ENCODE data around the gene PAM. TPM values are rescaled to one million over a fixed set of nuclear protein-coding genes. Genes with fewer than 3 reads are reported as not detected.

The PAM gene
- polyA plus RNA-seq, 1 donor from 2014 or later = 363 TPM

GRCh38 chr5:102920762-102921161 lies 165.7 kb downstream of the PAM start:
- H3K27ac ChIP-seq (ENCODE audit: low read length) = no peak overlapping the region
- no peaks in the 10 kb centered on the region for H3K27me3 ChIP-seq (ENCODE audit: insufficient read depth, low read depth, low read length)
- H3K36me3 ChIP-seq (ENCODE audit: insufficient read depth, low read length) = no peaks in the 10 kb centered on the region
- H2AFZ ChIP-seq (ENCODE audit: low read depth, low read length) = no peak overlapping the region
- no peaks in the 10 kb centered on the region for H4K20me1 ChIP-seq (ENCODE audit: insufficient read depth)
- no peak overlapping the region for H3K9ac ChIP-seq (ENCODE audit: low read length)
- H3K4me2 ChIP-seq (ENCODE audit: low read length) = no peak overlapping the region
- no peak overlapping the region for H3K4me3 ChIP-seq (ENCODE audit: low read length)
- no peaks in the 10 kb centered on the region for H3F3A ChIP-seq (ENCODE audit: insufficient read depth, low read length, poor library complexity, severe bottlenecking)
- H3K9me3 ChIP-seq (ENCODE audit: low read length) = no peaks in the 10 kb centered on the region
- H3K79me2 ChIP-seq (replicated peaks; ENCODE audit: insufficient read depth, low read length) = no peaks in the 10 kb centered on the region
- TF ChIP-seq MXI1 (conservative IDR thresholded peaks at IDR 0.05; ENCODE audit: poor library complexity, severe bottlenecking) (no peak), REST (IDR thresholded peaks at IDR 0.05; ENCODE audit: borderline replicate concordance) (no peak), TAF1 (IDR thresholded peaks at IDR 0.05; ENCODE audit: low read depth) (no peak), SMC3 (conservative IDR thresholded peaks at IDR 0.05; ENCODE audit: poor library complexity) (no peak), POLR2AphosphoS5 (IDR thresholded peaks at IDR 0.05) (no peak), EZH2 (IDR thresholded peaks at IDR 0.05; ENCODE audit: borderline replicate concordance, insufficient read depth, low read length, poor library complexity, severe bottlenecking) (no peak), EP300 (conservative IDR thresholded peaks at IDR 0.05; ENCODE audit: poor library complexity, severe bottlenecking) (no peak), RAD21 (conservative IDR thresholded peaks at IDR 0.05) (no peak), CTCF (IDR thresholded peaks at IDR 0.05; ENCODE audit: poor library complexity, severe bottlenecking) (no peak)
- no peaks in the 10 kb centered on the region for H3K9me2 ChIP-seq (ENCODE audit: insufficient read depth, low read length)

- Histone ChIP-seq H3K36me3 (ENCODE audit: insufficient read depth, low read length) (no peaks in the 10 kb centered on the region), H3K27ac (ENCODE audit: low read length) (no peak overlapping the region), H3K9me3 (ENCODE audit: low read length) (no peaks in the 10 kb centered on the region), H3F3A (ENCODE audit: insufficient read depth, low read length, poor library complexity, severe bottlenecking) (no peaks in the 10 kb centered on the region), H4K20me1 (ENCODE audit: insufficient read depth) (no peaks in the 10 kb centered on the region), H3K9me2 (ENCODE audit: insufficient read depth, low read length) (no peaks in the 10 kb centered on the region), H3K4me3 (ENCODE audit: low read length) (no peak overlapping the region), H3K79me2 (replicated peaks; ENCODE audit: insufficient read depth, low read length) (no peaks in the 10 kb centered on the region), H3K9ac (ENCODE audit: low read length) (no peak overlapping the region), H3K4me2 (ENCODE audit: low read length) (no peak overlapping the region), H2AFZ (ENCODE audit: low read depth, low read length) (no peak overlapping the region), H3K27me3 (ENCODE audit: insufficient read depth, low read depth, low read length) (no peaks in the 10 kb centered on the region)
- TF ChIP-seq EP300 (conservative IDR thresholded peaks at IDR 0.05; ENCODE audit: poor library complexity, severe bottlenecking) (no peak), CTCF (IDR thresholded peaks at IDR 0.05; ENCODE audit: poor library complexity, severe bottlenecking) (no peak), MXI1 (conservative IDR thresholded peaks at IDR 0.05; ENCODE audit: poor library complexity, severe bottlenecking) (no peak), POLR2AphosphoS5 (IDR thresholded peaks at IDR 0.05) (no peak), TAF1 (IDR thresholded peaks at IDR 0.05; ENCODE audit: low read depth) (no peak), REST (IDR thresholded peaks at IDR 0.05; ENCODE audit: borderline replicate concordance) (no peak)
These were observed 166.4 kb downstream of the PAM start for GRCh38 chr5:102921341-102922044.

Measured in neural cell (in vitro differentiated cells).